ENCODE data around the gene NTN4. TPM values are rescaled to one million over a fixed set of nuclear protein-coding genes. Genes with fewer than 3 reads are reported as not detected.

Gene NTN4
- total RNA-seq, 1 experiment from 2014 or later, result 68.4 TPM

GRCh38 chr12:95733141-95733825 is 57.3 kb downstream of the NTN4 start:
- CTCF ChIA-PET, result interaction anchor here (0.5 to 1.0 kb wide), 3 partner anchors 65 to 136 kb away, joined by 3 to 6 read pairs (median 5); no protein-coding TSS in a partner anchor
- no peak for TF ChIP-seq CTCF (IDR thresholded peaks at IDR 0.05; ENCODE audit: unreplicated experiment)
- no peak overlapping the region for H3K27ac Mint-ChIP-seq (ENCODE audit: unreplicated experiment)
- no peaks in the 10 kb centered on the region for H3K27me3 Mint-ChIP-seq (ENCODE audit: unreplicated experiment)
- H3K4me3 Mint-ChIP-seq (ENCODE audit: low read depth, unreplicated experiment), result no peak overlapping the region
- BruUV-seq (replicated peaks), result no TSS peak
- DNase-seq, result no peak
- intact Hi-C loops (cut with micrococcal nuclease; ENCODE audit: unreplicated experiment), result no loop called here
- H3K4me1 Mint-ChIP-seq (ENCODE audit: low read depth, unreplicated experiment), result peaks cover 12% of the 10 kb centered on the region
- H3K36me3 Mint-ChIP-seq (ENCODE audit: insufficient read depth, unreplicated experiment), result peaks cover 20% of the 10 kb centered on the region
- no peaks in the 10 kb centered on the region for H3K9me3 Mint-ChIP-seq (ENCODE audit: low read depth, unreplicated experiment)

DNA sequence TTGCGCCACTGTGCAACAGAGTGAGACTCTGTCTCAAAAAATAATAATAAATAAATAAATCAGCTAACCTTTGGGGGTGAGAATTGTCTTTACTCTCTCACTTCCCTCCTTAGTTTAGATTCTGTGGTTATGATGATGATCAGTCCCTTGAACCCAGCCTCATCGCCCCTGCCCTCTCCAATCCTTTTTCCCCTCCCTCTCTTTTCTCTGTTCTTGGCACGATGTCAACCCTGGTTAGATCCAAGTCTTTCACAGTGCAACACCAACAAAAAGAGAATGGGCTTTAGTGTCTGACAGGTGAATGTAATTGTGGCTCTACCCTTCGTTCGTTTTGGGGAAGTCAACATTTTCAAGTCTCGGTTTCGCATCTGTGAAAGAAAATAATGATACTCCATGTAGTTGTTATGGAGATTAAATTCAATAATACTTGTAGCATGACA is 59.0 kb downstream of the NTN4 start:
- peaks cover 3% of the 10 kb centered on the region for H3K9me3 Mint-ChIP-seq (ENCODE audit: low read depth, unreplicated experiment)
- H3K27me3 Mint-ChIP-seq (ENCODE audit: unreplicated experiment), result no peaks in the 10 kb centered on the region
- H3K36me3 Mint-ChIP-seq (ENCODE audit: insufficient read depth, unreplicated experiment), result peaks cover 19% of the 10 kb centered on the region
- H3K4me1 Mint-ChIP-seq (ENCODE audit: low read depth, unreplicated experiment), result peaks cover 6% of the 10 kb centered on the region
- CTCF ChIA-PET, result no interaction called here
- no peak overlapping the region for H3K27ac Mint-ChIP-seq (ENCODE audit: unreplicated experiment)
- BruUV-seq (replicated peaks), result no TSS peak
- TF ChIP-seq CTCF (IDR thresholded peaks at IDR 0.05; ENCODE audit: unreplicated experiment), result no peak
- intact Hi-C loops (cut with micrococcal nuclease; ENCODE audit: unreplicated experiment), result no loop called here
- H3K4me3 Mint-ChIP-seq (ENCODE audit: low read depth, unreplicated experiment), result no peak overlapping the region
- no peak for DNase-seq

- Mint-ChIP-seq H3K27me3 (ENCODE audit: unreplicated experiment) (no peaks in the 10 kb centered on the region), H3K4me1 (ENCODE audit: low read depth, unreplicated experiment) (peaks cover 12% of the 10 kb centered on the region), H3K36me3 (ENCODE audit: insufficient read depth, unreplicated experiment) (peaks cover 25% of the 10 kb centered on the region), H3K4me3 (ENCODE audit: low read depth, unreplicated experiment) (no peak overlapping the region), H3K27ac (ENCODE audit: unreplicated experiment) (no peak overlapping the region), H3K9me3 (ENCODE audit: low read depth, unreplicated experiment) (peaks cover 6% of the 10 kb centered on the region)
- no peak for DNase-seq
- no peak for TF ChIP-seq CTCF (IDR thresholded peaks at IDR 0.05; ENCODE audit: unreplicated experiment)
- intact Hi-C loops (cut with micrococcal nuclease; ENCODE audit: unreplicated experiment), result no loop called here
- CTCF ChIA-PET, result interaction anchor here (0.6 kb wide), 1 partner anchor 83 kb away, joined by 3 read pairs; no protein-coding TSS in a partner anchor
- BruUV-seq (replicated peaks), result no TSS peak
Observed at GRCh38 chr12:95730457-95730856, 60.1 kb downstream of the NTN4 start.

DNA sequence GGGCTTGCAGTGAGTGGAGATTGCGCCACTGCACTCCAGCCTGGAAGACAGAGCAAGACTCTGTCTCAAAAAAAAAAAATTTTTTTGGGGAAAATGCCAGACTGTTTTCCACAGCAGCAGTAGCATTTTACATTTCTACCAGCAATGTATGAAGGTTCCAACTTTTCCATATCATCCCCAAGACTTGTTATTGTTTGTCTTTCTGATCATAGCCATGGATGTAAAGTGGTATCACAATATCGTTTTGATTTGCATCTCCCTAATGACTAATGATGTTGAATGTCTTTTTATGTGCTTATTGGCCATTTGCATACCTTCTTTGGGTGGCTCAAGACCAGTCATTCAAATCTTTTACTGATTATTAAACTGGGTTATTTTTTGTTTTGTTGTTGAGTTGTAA is 63.7 kb downstream of the NTN4 start:
- intact Hi-C loops (cut with micrococcal nuclease; ENCODE audit: unreplicated experiment), result no loop called here
- DNase-seq, result no peak
- Mint-ChIP-seq H3K36me3 (ENCODE audit: insufficient read depth, unreplicated experiment) (peaks cover 8% of the 10 kb centered on the region), H3K27ac (ENCODE audit: unreplicated experiment) (no peak overlapping the region), H3K4me3 (ENCODE audit: low read depth, unreplicated experiment) (no peak overlapping the region), H3K4me1 (ENCODE audit: low read depth, unreplicated experiment) (peaks cover 27% of the 10 kb centered on the region), H3K9me3 (ENCODE audit: low read depth, unreplicated experiment) (peaks cover 6% of the 10 kb centered on the region), H3K27me3 (ENCODE audit: unreplicated experiment) (no peaks in the 10 kb centered on the region)
- TF ChIP-seq CTCF (IDR thresholded peaks at IDR 0.05; ENCODE audit: unreplicated experiment), result no peak
- CTCF ChIA-PET, result no interaction called here
- no TSS peak for BruUV-seq (replicated peaks)
